H1 (cell line): ENCODE measurements around the gene ACOT7. TPM values are rescaled to one million over a fixed set of nuclear protein-coding genes. Genes with fewer than 3 reads are reported as not detected.
A peak's percentile ranks its signal among the peaks of the same experiment; 100 is the strongest.

ENCODE experiments used
- CTCF ChIA-PET: fragments of 300-600 bp; sonication (Branson Sonifier 250); formaldehyde crosslinking; loops from one replicate; lab custom pipeline; 2021; ENCODE audit not compliant: partially characterized antibody; lab: Charles Lee
- POLR2A ChIA-PET: fragments of 300-600 bp; sonication (Branson Sonifier 250); formaldehyde crosslinking; loops from one replicate; lab custom pipeline; 2021; ENCODE audit warnings: inconsistent platforms; ENCODE audit not compliant: partially characterized antibody; lab: Charles Lee
- DNase-seq, 2 experiments: peaks; one replicate each; pipeline versions ENCODE4 v3.0.0 to v3.0.0-alpha.2; 2010 to 2022; ENCODE audit warnings: low spot score in 2 of 2, low read depth in 1 of 2, mixed read lengths in 1 of 2
- FAIRE-seq: peaks from 2 replicates; lab custom pipeline; 2011; peaks lifted over from hg19 to GRCh38; lab: Jason Lieb, UNC
- H2AFZ ChIP-seq: 2 replicates; pipeline ENCODE4 v1.8.1; 2012; ENCODE audit warnings: low read length, inconsistent platforms
- H2AK5ac ChIP-seq: 2 replicates; pipeline ENCODE4 v1.6.1; 2013; ENCODE audit warnings: low read depth, low read length
- H2BK120ac ChIP-seq: replicated peaks from 2 replicates; pipeline ENCODE3; 2013; ENCODE audit warnings: low read depth, low read length, inconsistent platforms
- H2BK12ac ChIP-seq: 2 replicates; pipeline ENCODE4 v1.6.1; 2013; ENCODE audit warnings: low read depth, low read length
- H2BK15ac ChIP-seq: 2 replicates; pipeline ENCODE4 v1.6.1; 2013; ENCODE audit warnings: low read length
- H2BK20ac ChIP-seq: 2 replicates; pipeline ENCODE4 v1.6.1; 2013; ENCODE audit warnings: low read length
- H2BK5ac ChIP-seq: 2 replicates; pipeline ENCODE4 v1.6.1; 2013; ENCODE audit warnings: low read depth, low read length
- H3K14ac ChIP-seq: 2 replicates; pipeline ENCODE4 v1.6.1; 2013; ENCODE audit warnings: inconsistent platforms; ENCODE audit not compliant: insufficient read length
- H3K18ac ChIP-seq: 2 replicates; pipeline ENCODE4 v1.6.1; 2013; ENCODE audit warnings: low read length; ENCODE audit errors: extremely low read depth
- H3K23ac ChIP-seq: 2 replicates; pipeline ENCODE4 v1.6.1; 2013; ENCODE audit warnings: inconsistent platforms; ENCODE audit not compliant: insufficient read length
- H3K23me2 ChIP-seq: 2 replicates; pipeline ENCODE4 v1.6.1; 2013; ENCODE audit warnings: low read depth, low read length
- H3K27ac ChIP-seq: 2 replicates; pipeline ENCODE4 v1.6.1; 2011; ENCODE audit warnings: low read depth, low read length, inconsistent platforms
- H3K27me3 ChIP-seq, 4 experiments: replicated peaks in 1 of 4; 1 replicate in 1 of 4; 2 replicates in 3 of 4; pipeline versions ENCODE4 v1.6.1 to v1.8.1; 2011 to 2013; ENCODE audit warnings: low read length in 3 of 4, mild to moderate bottlenecking in 3 of 4, inconsistent platforms in 2 of 4, mixed read lengths in 2 of 4, moderate library complexity in 1 of 4; ENCODE audit not compliant: control insufficient read depth in 3 of 4, insufficient read depth in 3 of 4; ENCODE audit errors: extremely low read depth in 1 of 4
- H3K36me3 ChIP-seq, 4 experiments: 2 replicates each; pipeline versions ENCODE4 v1.6.1 to v1.8.1; 2011 to 2013; ENCODE audit warnings: mild to moderate bottlenecking in 4 of 4, low read length in 3 of 4, moderate library complexity in 2 of 4, control low read depth in 1 of 4, inconsistent platforms in 1 of 4; ENCODE audit not compliant: insufficient read depth in 4 of 4, control insufficient read depth in 2 of 4
- H3K4ac ChIP-seq: replicated peaks from 2 replicates; pipeline ENCODE3; 2013; ENCODE audit warnings: low read length, low read depth, mixed read lengths, inconsistent platforms; ENCODE audit not compliant: insufficient read length
- H3K4me1 ChIP-seq, 4 experiments: replicated peaks in 1 of 4; 1 replicate in 1 of 4; 2 replicates in 3 of 4; pipeline versions ENCODE4 v1.6.1 to v1.8.1; 2011 to 2013; ENCODE audit warnings: low read length in 3 of 4, inconsistent platforms in 2 of 4, mixed read lengths in 1 of 4; ENCODE audit not compliant: insufficient read depth in 4 of 4, control insufficient read depth in 3 of 4
- H3K4me2 ChIP-seq, 2 experiments: 2 replicates each; pipeline versions ENCODE4 v1.6.1 to v1.8.1; 2011 to 2013; ENCODE audit warnings: low read depth in 2 of 2, low read length in 2 of 2, control low read depth in 1 of 2, inconsistent platforms in 1 of 2, mild to moderate bottlenecking in 1 of 2; ENCODE audit not compliant: insufficient read depth in 1 of 2
- H3K4me3 ChIP-seq, 4 experiments: fragments of 200-600, 300-600 bp in 1 of 4; sonication (generic), shearing (Covaris generic), sonication (Bioruptor Twin) in 1 of 4; 2 replicates each; pipeline versions ENCODE4 v1.5.1 to v1.8.1; 2011 to 2016; ENCODE audit warnings: low read length in 4 of 4, low read depth in 3 of 4, control low read depth in 2 of 4, inconsistent platforms in 2 of 4, mild to moderate bottlenecking in 2 of 4, mixed read lengths in 1 of 4, moderate library complexity in 1 of 4; ENCODE audit not compliant: insufficient read depth in 2 of 4; ENCODE audit errors: extremely low read depth in 1 of 4
- H3K56ac ChIP-seq: replicated peaks from 2 replicates; pipeline ENCODE3; 2013; ENCODE audit warnings: low read depth, mild to moderate bottlenecking, mixed read lengths, low read length, inconsistent platforms; ENCODE audit not compliant: insufficient read length
- H3K79me1 ChIP-seq: 2 replicates; pipeline ENCODE4 v1.6.1; 2013; ENCODE audit warnings: low read depth, low read length, control low read depth
- H3K79me2 ChIP-seq, 2 experiments: 2 replicates each; pipeline versions ENCODE4 v1.6.1 to v1.8.1; 2012 to 2013; ENCODE audit warnings: low read length in 2 of 2, mild to moderate bottlenecking in 2 of 2, inconsistent platforms in 1 of 2; ENCODE audit not compliant: insufficient read depth in 2 of 2, control insufficient read depth in 1 of 2
- H3K9ac ChIP-seq, 4 experiments: replicated peaks in 1 of 4; 1 replicate in 1 of 4; 2 replicates in 3 of 4; pipeline versions ENCODE4 v1.6.1 to v1.8.1; 2011 to 2013; ENCODE audit warnings: low read depth in 3 of 4, low read length in 3 of 4, control low read depth in 2 of 4, mild to moderate bottlenecking in 2 of 4, moderate library complexity in 2 of 4, inconsistent platforms in 1 of 4; ENCODE audit errors: extremely low read depth in 1 of 4
- H3K9me3 ChIP-seq, 2 experiments: 2 replicates each; pipeline versions ENCODE4 v1.6.1 to v1.8.1; 2012 to 2013; ENCODE audit warnings: mild to moderate bottlenecking in 2 of 2, moderate library complexity in 2 of 2, control low read depth in 1 of 2, inconsistent platforms in 1 of 2, low read depth in 1 of 2, low read length in 1 of 2, mixed read lengths in 1 of 2; ENCODE audit not compliant: insufficient read depth in 2 of 2
- H4K20me1 ChIP-seq, 2 experiments: replicated peaks in 1 of 2; 2 replicates each; pipeline versions ENCODE3 to v1.8.1; 2011 to 2013; ENCODE audit warnings: inconsistent platforms in 2 of 2, low read length in 2 of 2, mild to moderate bottlenecking in 1 of 2; ENCODE audit not compliant: insufficient read depth in 2 of 2, control insufficient read depth in 1 of 2
- H4K5ac ChIP-seq: 2 replicates; pipeline ENCODE4 v1.6.1; 2013; ENCODE audit warnings: low read length, low read depth, mixed read lengths, inconsistent platforms; ENCODE audit not compliant: insufficient read length
- H4K8ac ChIP-seq: 2 replicates; pipeline ENCODE4 v1.8.0; 2013; ENCODE audit warnings: mild to moderate bottlenecking, moderate library complexity, low read length, inconsistent platforms; ENCODE audit not compliant: insufficient read depth; ENCODE audit errors: extremely low read depth
- H4K91ac ChIP-seq: replicated peaks from 2 replicates; pipeline ENCODE3; 2013; ENCODE audit warnings: low read length, mixed read lengths, inconsistent platforms; ENCODE audit not compliant: insufficient read length
- CREB1 ChIP-seq: IDR thresholded peaks from 2 replicates; pipeline ENCODE4 v1.6.1; 2012; ENCODE audit warnings: inconsistent platforms
- FOSL1 ChIP-seq: IDR thresholded peaks from 2 replicates; pipeline ENCODE4 v1.6.1; 2011; ENCODE audit warnings: mild to moderate bottlenecking, low read depth, low read length, moderate library complexity; ENCODE audit not compliant: insufficient read depth
- GABPA ChIP-seq: IDR thresholded peaks from 2 replicates; pipeline ENCODE4 v1.6.1; 2011; ENCODE audit warnings: mild to moderate bottlenecking, low read length, moderate library complexity, borderline replicate concordance; ENCODE audit not compliant: insufficient read depth
- NANOG ChIP-seq: IDR thresholded peaks from 2 replicates; pipeline ENCODE4 v1.6.1; 2011; ENCODE audit warnings: low read length, low read depth, mild to moderate bottlenecking, inconsistent platforms; ENCODE audit not compliant: insufficient read depth, poor library complexity, severe bottlenecking
- SP2 ChIP-seq: IDR thresholded peaks from 2 replicates; pipeline ENCODE4 v1.6.1; 2012; ENCODE audit warnings: mild to moderate bottlenecking, low read length, inconsistent platforms
- SP4 ChIP-seq: IDR thresholded peaks from 2 replicates; pipeline ENCODE4 v1.6.1; 2012; ENCODE audit warnings: low read length, inconsistent platforms
- TAF7 ChIP-seq: optimal IDR thresholded peaks from 2 replicates; pipeline ENCODE3; 2011; ENCODE audit warnings: low read depth, mild to moderate bottlenecking, inconsistent platforms, low read length, moderate library complexity, borderline replicate concordance
- YY1 ChIP-seq: IDR thresholded peaks from 2 replicates; pipeline ENCODE4 v1.6.1; 2011; ENCODE audit warnings: low read depth, mild to moderate bottlenecking, low read length
- WGBS, 2 experiments: shearing (Covaris generic) in 1 of 2; methylation state at CpG; one replicate each; pipeline versions ENCODE4 v1.1.6 to v1.1.7; 2013 to 2015; ENCODE audit warnings: low lambda C conversion rate in 2 of 2, mixed read lengths in 2 of 2, inconsistent platforms in 1 of 2, low coverage in 1 of 2, missing lambda C conversion rate in 1 of 2; ENCODE audit not compliant: insufficient replicate concordance in 2 of 2, insufficient coverage in 1 of 2, insufficient read length in 1 of 2; ENCODE audit errors: extremely low coverage in 1 of 2, missing lambda C conversion rate in 1 of 2; 5-methylcytosine and 5-hydroxymethylcytosine counted together
- polyA plus RNA-seq, 7 experiments: library from polyadenylated mRNA; depleted of rRNA in 3 of 7; stranded (reverse) in 5 of 7; unstranded in 2 of 7; fragments of >200 nt in 5 of 7; fragments of 200-250 nt in 2 of 7; gene quantifications; 1 replicate in 5 of 7; 2 replicates in 1 of 7; 4 replicates in 1 of 7; pipeline versions ENCODE4 v1.2.1 to v1.2.3, GENCODE V29; 2011 to 2013; ENCODE audit warnings: missing spikeins in 2 of 7, mixed read lengths in 2 of 7
- total RNA-seq: library from RNA; stranded (reverse); fragmentation: NEBNext Ultra II Directional; extraction: Animal tissue kit (Norgen Biotek cat#: 25700); gene quantifications from 2 replicates; pipeline ENCODE4 v1.2.1, GENCODE V29; 2021
- TF ChIP-seq, protein P1 (sequence below), 3 experiments: IDR thresholded peaks; 1 replicate in 2 of 3; 2 replicates in 1 of 3; pipeline versions ENCODE4 v1.5.1 to v1.6.1; 2011; ENCODE audit warnings: low read length in 3 of 3, mild to moderate bottlenecking in 3 of 3, inconsistent platforms in 2 of 3, low read depth in 1 of 3, moderate library complexity in 1 of 3; ENCODE audit not compliant: insufficient read depth in 1 of 3; ENCODE audit errors: control extremely low read depth in 1 of 3

ACOT7 gene
- total and polyA plus RNA-seq, 2 of the 8 experiments (the other 6 are each of a cell fraction or from before 2014, with no cell fraction given), result 151 to 214 TPM

DNA sequence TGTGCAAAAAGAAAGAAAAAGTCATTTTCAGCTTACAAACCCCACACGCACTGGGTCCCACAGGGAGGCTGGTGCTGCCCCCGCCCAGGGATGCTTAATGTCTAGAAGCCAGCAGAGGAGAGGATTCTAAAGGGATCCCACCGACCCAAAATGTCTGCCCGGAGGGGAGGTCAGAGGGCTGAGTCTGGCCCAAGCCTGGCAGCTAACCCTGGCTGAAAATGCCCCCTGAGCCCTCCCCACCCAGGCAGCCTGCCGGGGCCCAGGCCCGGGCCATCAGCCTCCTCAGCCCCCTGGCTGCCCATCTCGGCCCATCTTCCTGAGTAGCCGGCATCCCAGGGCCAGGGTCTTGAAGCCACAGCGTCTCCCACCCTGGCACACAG lies 33.5 kb downstream of the ACOT7 start:
- WGBS, 2 experiments, result 92% methylated on average over 9 of the region's 9 CpGs; no CpG with 5 or more reads in 1 of the 2 experiments
- H4K20me1 ChIP-seq, result peaks cover 7 to 26% of the 10 kb centered on the region in 2 experiments
- no peak overlapping the region for H4K5ac ChIP-seq
- no peak overlapping the region for H3K4me2 ChIP-seq
- H3K14ac ChIP-seq, result no peak overlapping the region
- H3K9me3 ChIP-seq, result no peaks in the 10 kb centered on the region
- H3K36me3 ChIP-seq, result no peaks in the 10 kb centered on the region
- FAIRE-seq (no peak), DNase-seq (no peak)
- H3K4me1 ChIP-seq, result peaks cover 3 to 27% (median 14%) of the 10 kb centered on the region in 4 experiments
- H2BK5ac ChIP-seq, result no peak overlapping the region
- H2BK12ac ChIP-seq, result 0 out of 2 replicates have a peak overlapping the region, but pooled peaks have one; percentile 50
- no peak overlapping the region for H3K27ac ChIP-seq
- no peak overlapping the region for H2AFZ ChIP-seq
- no peak overlapping the region for H4K91ac ChIP-seq
- no peak overlapping the region for H3K23ac ChIP-seq
- peaks cover 0 to 36% of the 10 kb centered on the region in 2 experiments; a peak in 3 of 4 replicates for H3K79me2 ChIP-seq
- H2AK5ac ChIP-seq, result no peak overlapping the region
- no peaks in the 10 kb centered on the region for H3K27me3 ChIP-seq
- no peak overlapping the region for H2BK120ac ChIP-seq
- TF ChIP-seq GABPA, result no peak
- no peak for TF ChIP-seq NANOG
- TF ChIP-seq YY1, result no peak
- TF ChIP-seq FOSL1, result no peak
- TF ChIP-seq TAF7, result no peak
- TF ChIP-seq SP2, result no peak
- TF ChIP-seq CREB1, result no peak
- TF ChIP-seq, protein P1, sequence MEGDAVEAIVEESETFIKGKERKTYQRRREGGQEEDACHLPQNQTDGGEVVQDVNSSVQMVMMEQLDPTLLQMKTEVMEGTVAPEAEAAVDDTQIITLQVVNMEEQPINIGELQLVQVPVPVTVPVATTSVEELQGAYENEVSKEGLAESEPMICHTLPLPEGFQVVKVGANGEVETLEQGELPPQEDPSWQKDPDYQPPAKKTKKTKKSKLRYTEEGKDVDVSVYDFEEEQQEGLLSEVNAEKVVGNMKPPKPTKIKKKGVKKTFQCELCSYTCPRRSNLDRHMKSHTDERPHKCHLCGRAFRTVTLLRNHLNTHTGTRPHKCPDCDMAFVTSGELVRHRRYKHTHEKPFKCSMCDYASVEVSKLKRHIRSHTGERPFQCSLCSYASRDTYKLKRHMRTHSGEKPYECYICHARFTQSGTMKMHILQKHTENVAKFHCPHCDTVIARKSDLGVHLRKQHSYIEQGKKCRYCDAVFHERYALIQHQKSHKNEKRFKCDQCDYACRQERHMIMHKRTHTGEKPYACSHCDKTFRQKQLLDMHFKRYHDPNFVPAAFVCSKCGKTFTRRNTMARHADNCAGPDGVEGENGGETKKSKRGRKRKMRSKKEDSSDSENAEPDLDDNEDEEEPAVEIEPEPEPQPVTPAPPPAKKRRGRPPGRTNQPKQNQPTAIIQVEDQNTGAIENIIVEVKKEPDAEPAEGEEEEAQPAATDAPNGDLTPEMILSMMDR (IDR thresholded peaks at IDR 0.05; ENCODE audit: control extremely low read depth in 1 of 3, insufficient read depth in 1 of 3, low read depth in 1 of 3, low read length in 3 of 3), result no peak
- no peak for TF ChIP-seq SP4
- peaks cover 20% of the 10 kb centered on the region for H3K79me1 ChIP-seq
- no peaks in the 10 kb centered on the region for H3K23me2 ChIP-seq
- no peak overlapping the region for H3K56ac ChIP-seq
- no peak overlapping the region for H3K9ac ChIP-seq
- no peak overlapping the region for H3K4ac ChIP-seq
- no peak overlapping the region; the same call in 1 of the 2 replicates for H4K8ac ChIP-seq
- no peak overlapping the region for H3K18ac ChIP-seq
- ChIA-PET POLR2A (interaction anchor here (1.1 kb wide), 1 partner anchor 39 kb away, joined by 4 read pairs; no protein-coding TSS in a partner anchor), CTCF (interaction anchor here (0.8 to 34.3 kb wide), 10 partner anchors 11 to 327 kb away, joined by 3 to 1769 read pairs (median 4); partner anchors contain the start of genes ACOT7 and HES2)
- H2BK15ac ChIP-seq, result no peak overlapping the region
- no peak overlapping the region for H2BK20ac ChIP-seq
- H3K4me3 ChIP-seq, result no peak overlapping the region
